ENCODE measurements around the gene LTBP4.

DNA sequence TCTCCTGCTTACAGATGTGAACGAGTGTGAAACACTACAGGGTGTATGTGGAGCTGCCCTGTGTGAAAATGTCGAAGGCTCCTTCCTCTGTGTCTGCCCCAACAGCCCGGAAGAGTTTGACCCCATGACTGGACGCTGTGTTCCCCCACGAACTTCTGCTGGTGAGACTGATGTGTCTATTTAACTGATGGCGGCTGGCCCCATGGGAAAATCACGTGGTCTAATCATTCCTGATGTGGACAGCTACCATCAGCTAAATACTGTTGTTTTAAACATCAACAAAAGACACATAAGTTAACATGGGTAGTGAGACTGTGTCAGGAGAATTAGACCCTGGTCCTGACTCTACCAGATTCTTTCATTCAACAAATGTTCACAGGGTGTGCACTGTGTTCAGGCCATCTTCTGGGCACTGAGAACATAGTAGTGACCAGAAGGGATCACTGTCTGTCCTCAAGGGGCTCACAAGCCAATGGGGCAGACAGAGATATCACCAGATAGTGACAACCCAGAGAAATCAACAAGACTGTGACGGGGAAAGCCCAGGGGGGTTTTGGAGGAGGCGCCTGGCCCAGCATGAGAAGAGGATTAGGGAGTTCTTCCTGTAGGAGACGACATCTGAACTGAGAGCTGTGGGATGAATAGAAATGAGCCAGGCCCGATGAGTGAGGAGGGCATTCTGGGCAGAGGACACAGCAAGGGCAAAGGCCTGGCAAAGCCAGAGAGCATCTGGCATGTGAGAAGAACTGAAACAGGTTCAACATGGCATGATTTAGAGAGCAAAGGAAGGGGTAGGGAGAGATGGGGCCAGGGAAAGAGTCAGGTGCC, 18.4 kb downstream of the LTBP4 start:
- TF ChIP-seq POLR2A (IDR thresholded peaks at IDR 0.05), result no peak
- TF ChIP-seq, protein P1, sequence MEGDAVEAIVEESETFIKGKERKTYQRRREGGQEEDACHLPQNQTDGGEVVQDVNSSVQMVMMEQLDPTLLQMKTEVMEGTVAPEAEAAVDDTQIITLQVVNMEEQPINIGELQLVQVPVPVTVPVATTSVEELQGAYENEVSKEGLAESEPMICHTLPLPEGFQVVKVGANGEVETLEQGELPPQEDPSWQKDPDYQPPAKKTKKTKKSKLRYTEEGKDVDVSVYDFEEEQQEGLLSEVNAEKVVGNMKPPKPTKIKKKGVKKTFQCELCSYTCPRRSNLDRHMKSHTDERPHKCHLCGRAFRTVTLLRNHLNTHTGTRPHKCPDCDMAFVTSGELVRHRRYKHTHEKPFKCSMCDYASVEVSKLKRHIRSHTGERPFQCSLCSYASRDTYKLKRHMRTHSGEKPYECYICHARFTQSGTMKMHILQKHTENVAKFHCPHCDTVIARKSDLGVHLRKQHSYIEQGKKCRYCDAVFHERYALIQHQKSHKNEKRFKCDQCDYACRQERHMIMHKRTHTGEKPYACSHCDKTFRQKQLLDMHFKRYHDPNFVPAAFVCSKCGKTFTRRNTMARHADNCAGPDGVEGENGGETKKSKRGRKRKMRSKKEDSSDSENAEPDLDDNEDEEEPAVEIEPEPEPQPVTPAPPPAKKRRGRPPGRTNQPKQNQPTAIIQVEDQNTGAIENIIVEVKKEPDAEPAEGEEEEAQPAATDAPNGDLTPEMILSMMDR (IDR thresholded peaks at IDR 0.05 in 8 of 11, conservative IDR thresholded peaks at IDR 0.05 in 3 of 11), result no peak

Data from spleen (tissue), 7 donors.